OCI-LY3 (cell line): Measurements from ENCODE around the gene WHAMM.
A peak's percentile ranks its signal among the peaks of the same experiment; 100 is the strongest.

Experiments used
- H2AFZ ChIP-seq: fragments of 200-600, 300-600 bp; shearing (Covaris generic); 2 replicates; pipeline ENCODE4 v1.6.0; 2014; ENCODE audit warnings: antibody characterized with exemption, low read depth, low read length
- H3K27ac ChIP-seq: fragments of 200-600, 300-600 bp; sonication (generic); 2 replicates; pipeline ENCODE4 v1.5.1; 2014; ENCODE audit warnings: mild to moderate bottlenecking, low read length, moderate library complexity, mixed read lengths
- H3K27me3 ChIP-seq: fragments of 200-600, 300-600 bp; sonication (generic); 2 replicates; pipeline ENCODE4 v1.6.1; 2014; ENCODE audit warnings: low read depth, low read length, mixed read lengths
- H3K36me3 ChIP-seq: fragments of 200-600, 300-600 bp; sonication (generic); replicated peaks from 2 replicates; pipeline ENCODE3; 2014; ENCODE audit warnings: low read depth, low read length, mixed read lengths
- H3K4me1 ChIP-seq: fragments of 300-600, 200-600 bp; sonication (generic); 2 replicates; pipeline ENCODE4 v1.6.1; 2014; ENCODE audit warnings: low read length, mixed read lengths
- H3K4me2 ChIP-seq: fragments of 200-600, 300-600 bp; sonication (generic); 2 replicates; pipeline ENCODE4 v1.6.1; 2014; ENCODE audit warnings: low read length, mixed read lengths
- H3K4me3 ChIP-seq: fragments of 300-600, 200-600 bp; sonication (generic); 2 replicates; pipeline ENCODE4 v1.5.1; 2014; ENCODE audit warnings: antibody characterized with exemption, mild to moderate bottlenecking, low read length, moderate library complexity
- H3K79me2 ChIP-seq: fragments of 300-600, 200-600 bp; shearing (Covaris generic); 2 replicates; pipeline ENCODE4 v1.6.1; 2014; ENCODE audit warnings: mild to moderate bottlenecking, low read length, mixed read lengths
- H3K9ac ChIP-seq: fragments of 300-600, 200-600 bp; shearing (Covaris generic); 2 replicates; pipeline ENCODE4 v1.6.0; 2014; ENCODE audit warnings: mild to moderate bottlenecking, low read length, moderate library complexity
- H3K9me3 ChIP-seq: fragments of 200-600, 300-600 bp; shearing (Covaris generic); 2 replicates; pipeline ENCODE4 v1.6.1; 2014; ENCODE audit warnings: low read length, mixed read lengths; ENCODE audit not compliant: insufficient read depth
- H4K20me1 ChIP-seq: fragments of 200-600, 300-600 bp; sonication (generic); 2 replicates; pipeline ENCODE4 v1.6.1; 2016; ENCODE audit warnings: low read length, mixed read lengths; ENCODE audit not compliant: insufficient read depth
- CTCF ChIP-seq: fragments of 200-600, 300-600 bp; sonication (generic); IDR thresholded peaks from 2 replicates; pipeline ENCODE4 v1.5.1; 2014; ENCODE audit warnings: antibody characterized with exemption, low read length, low read depth
- EZH2phosphoT487 ChIP-seq: fragments of 200-600 bp; shearing (Covaris generic); IDR thresholded peaks from 2 replicates; pipeline ENCODE4 v1.6.1; 2018; ENCODE audit warnings: antibody characterized with exemption, mixed run types, low read depth

The WHAMM gene

GRCh38 chr15:82807920-82808633, 1.4 kb upstream of the WHAMM start:
- Histone ChIP-seq H3K9ac (peak overlapping the region; percentile 73), H3K27me3 (no peaks in the 10 kb centered on the region), H3K4me3 (peak overlapping the region; percentile 86), H4K20me1 (peaks cover 26% of the 10 kb centered on the region), H3K4me1 (peaks cover 31% of the 10 kb centered on the region), H3K27ac (peak overlapping the region; percentile 87), H3K36me3 (no peaks in the 10 kb centered on the region), H3K9me3 (no peaks in the 10 kb centered on the region), H3K79me2 (peaks cover 36% of the 10 kb centered on the region), H2AFZ (peak overlapping the region; percentile 96), H3K4me2 (peak overlapping the region; percentile 96)
- TF ChIP-seq CTCF (no peak), EZH2phosphoT487 (no peak)

GRCh38 chr15:82808634-82809041, 790 bp upstream of the WHAMM start:
- Histone ChIP-seq H4K20me1 (peaks cover 26% of the 10 kb centered on the region), H3K4me2 (peak overlapping the region; percentile 96), H3K79me2 (peaks cover 39% of the 10 kb centered on the region), H3K36me3 (no peaks in the 10 kb centered on the region), H3K27me3 (no peaks in the 10 kb centered on the region), H3K27ac (peak overlapping the region; percentile 87), H2AFZ (peak overlapping the region; percentile 96), H3K4me3 (peak overlapping the region; percentile 86), H3K9ac (peak overlapping the region; percentile 73), H3K9me3 (no peaks in the 10 kb centered on the region), H3K4me1 (peaks cover 31% of the 10 kb centered on the region)
- TF ChIP-seq EZH2phosphoT487 = no peak
- no peak for TF ChIP-seq CTCF

GRCh38 chr15:82810061-82810889, 847 bp downstream of the WHAMM start:
- no peak for TF ChIP-seq EZH2phosphoT487
- TF ChIP-seq CTCF = no peak
- Histone ChIP-seq H3K4me2 (peak overlapping the region; percentile 77), H3K4me3 (peak overlapping the region; percentile 86), H3K9me3 (no peaks in the 10 kb centered on the region), H3K36me3 (peaks cover 6% of the 10 kb centered on the region), H3K27ac (peak overlapping the region; percentile 87), H3K27me3 (no peaks in the 10 kb centered on the region), H4K20me1 (peaks cover 29% of the 10 kb centered on the region), H3K9ac (peak overlapping the region; percentile 86), H3K4me1 (peaks cover 29% of the 10 kb centered on the region), H3K79me2 (peaks cover 47% of the 10 kb centered on the region), H2AFZ (no peak overlapping the region)

GRCh38 chr15:82810890-82811426, 1.5 kb downstream of the WHAMM start:
- Histone ChIP-seq H2AFZ (no peak overlapping the region), H3K36me3 (peaks cover 9% of the 10 kb centered on the region), H3K9ac (peak overlapping the region; percentile 86), H4K20me1 (peaks cover 35% of the 10 kb centered on the region), H3K4me3 (peak overlapping the region; percentile 86), H3K27ac (peak overlapping the region; percentile 87), H3K4me2 (peak overlapping the region; percentile 77), H3K27me3 (no peaks in the 10 kb centered on the region), H3K79me2 (peaks cover 54% of the 10 kb centered on the region), H3K9me3 (no peaks in the 10 kb centered on the region), H3K4me1 (peaks cover 22% of the 10 kb centered on the region)
- no peak for TF ChIP-seq CTCF
- TF ChIP-seq EZH2phosphoT487 = no peak
